ENCODE results near the gene PRKCI. TPM values are rescaled to one million over a fixed set of nuclear protein-coding genes. Genes with fewer than 3 reads are reported as not detected.

PRKCI gene
- total and polyA plus RNA-seq, 9 of the 15 experiments (the other 6 are each of a cell fraction or from before 2014, with no cell fraction given) = 10.5 to 43.2 (median 31.4) TPM

DNA sequence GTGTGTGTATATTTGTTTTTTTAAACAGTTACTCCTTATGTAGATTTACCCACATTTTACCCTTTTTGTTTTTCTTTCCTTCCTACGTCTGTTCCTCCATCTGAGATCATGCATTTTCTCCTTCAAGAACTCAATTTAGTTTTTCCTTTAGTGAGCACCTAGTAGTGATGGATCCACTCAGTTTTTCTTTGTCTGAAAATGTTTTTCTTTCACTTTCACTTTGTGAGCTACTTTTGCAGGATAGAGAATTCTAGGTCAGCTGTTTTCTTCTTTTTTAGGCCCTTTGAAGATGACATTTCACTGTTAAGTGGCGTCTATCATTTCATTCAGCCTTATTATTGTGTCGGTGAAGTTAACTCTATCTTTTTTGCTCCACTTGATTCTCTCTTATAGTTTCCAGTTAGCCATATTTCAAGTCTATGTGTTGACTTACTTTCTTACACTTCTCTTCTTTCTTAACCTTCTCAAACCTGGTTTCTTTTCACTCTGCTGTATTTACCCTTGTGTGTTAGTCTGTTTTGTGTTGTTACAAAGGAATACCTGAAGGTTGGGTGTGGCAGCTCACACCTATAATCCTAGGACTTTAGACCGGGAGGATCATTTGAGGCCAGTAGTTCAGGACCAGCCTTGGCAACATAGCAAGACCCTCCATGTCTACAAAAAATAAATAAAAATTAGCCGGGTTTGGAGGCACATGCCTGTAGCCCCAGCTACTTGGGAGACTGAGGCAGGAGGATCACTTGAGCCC lies 55.8 kb downstream of the PRKCI start:
- TF ChIP-seq CBFB (CRISPR knock-in tag; IDR thresholded peaks at IDR 0.05) (no peak), KAT2B (IDR thresholded peaks at IDR 0.05; ENCODE audit: low read depth, low read length) (no peak), CREB1 (IDR thresholded peaks at IDR 0.05) (no peak), CREB1 (CRISPR knock-in tag; IDR thresholded peaks at IDR 0.05) (no peak), SNAPC5 (CRISPR knock-in tag; IDR thresholded peaks at IDR 0.05) (no peak), CSDE1 (IDR thresholded peaks at IDR 0.05) (no peak), FOXJ3 (CRISPR knock-in tag; IDR thresholded peaks at IDR 0.05) (no peak), BRCA1 (IDR thresholded peaks at IDR 0.05) (no peak), BRCA1 (CRISPR knock-in tag; IDR thresholded peaks at IDR 0.05) (no peak), HMG20B (CRISPR knock-in tag; IDR thresholded peaks at IDR 0.05) (no peak), PHF20 (IDR thresholded peaks at IDR 0.05; ENCODE audit: partially characterized antibody) (no peak), ZNF133 (CRISPR knock-in tag; IDR thresholded peaks at IDR 0.05) (no peak), POLR2A (conservative IDR thresholded peaks at IDR 0.05) (no peak), ZFP30 (CRISPR knock-in tag; IDR thresholded peaks at IDR 0.05; ENCODE audit: borderline replicate concordance) (no peak), MAFK (IDR thresholded peaks at IDR 0.05; ENCODE audit: low read length) (no peak), HNRNPH1 (optimal IDR thresholded peaks at IDR 0.05; ENCODE audit: low read depth, low read length) (no peak), ZNF232 (CRISPR knock-in tag; IDR thresholded peaks at IDR 0.05) (no peak)
- TF ChIP-seq, protein P1, sequence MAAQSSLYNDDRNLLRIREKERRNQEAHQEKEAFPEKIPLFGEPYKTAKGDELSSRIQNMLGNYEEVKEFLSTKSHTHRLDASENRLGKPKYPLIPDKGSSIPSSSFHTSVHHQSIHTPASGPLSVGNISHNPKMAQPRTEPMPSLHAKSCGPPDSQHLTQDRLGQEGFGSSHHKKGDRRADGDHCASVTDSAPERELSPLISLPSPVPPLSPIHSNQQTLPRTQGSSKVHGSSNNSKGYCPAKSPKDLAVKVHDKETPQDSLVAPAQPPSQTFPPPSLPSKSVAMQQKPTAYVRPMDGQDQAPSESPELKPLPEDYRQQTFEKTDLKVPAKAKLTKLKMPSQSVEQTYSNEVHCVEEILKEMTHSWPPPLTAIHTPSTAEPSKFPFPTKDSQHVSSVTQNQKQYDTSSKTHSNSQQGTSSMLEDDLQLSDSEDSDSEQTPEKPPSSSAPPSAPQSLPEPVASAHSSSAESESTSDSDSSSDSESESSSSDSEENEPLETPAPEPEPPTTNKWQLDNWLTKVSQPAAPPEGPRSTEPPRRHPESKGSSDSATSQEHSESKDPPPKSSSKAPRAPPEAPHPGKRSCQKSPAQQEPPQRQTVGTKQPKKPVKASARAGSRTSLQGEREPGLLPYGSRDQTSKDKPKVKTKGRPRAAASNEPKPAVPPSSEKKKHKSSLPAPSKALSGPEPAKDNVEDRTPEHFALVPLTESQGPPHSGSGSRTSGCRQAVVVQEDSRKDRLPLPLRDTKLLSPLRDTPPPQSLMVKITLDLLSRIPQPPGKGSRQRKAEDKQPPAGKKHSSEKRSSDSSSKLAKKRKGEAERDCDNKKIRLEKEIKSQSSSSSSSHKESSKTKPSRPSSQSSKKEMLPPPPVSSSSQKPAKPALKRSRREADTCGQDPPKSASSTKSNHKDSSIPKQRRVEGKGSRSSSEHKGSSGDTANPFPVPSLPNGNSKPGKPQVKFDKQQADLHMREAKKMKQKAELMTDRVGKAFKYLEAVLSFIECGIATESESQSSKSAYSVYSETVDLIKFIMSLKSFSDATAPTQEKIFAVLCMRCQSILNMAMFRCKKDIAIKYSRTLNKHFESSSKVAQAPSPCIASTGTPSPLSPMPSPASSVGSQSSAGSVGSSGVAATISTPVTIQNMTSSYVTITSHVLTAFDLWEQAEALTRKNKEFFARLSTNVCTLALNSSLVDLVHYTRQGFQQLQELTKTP (IDR thresholded peaks at IDR 0.05; ENCODE audit: low read depth in 1 of 2, partially characterized antibody in 2 of 2) = no peak
- Histone ChIP-seq H3K79me2 (ENCODE audit: control insufficient read depth, insufficient read depth, low read length) (no peaks in the 10 kb centered on the region), H3K27me3 (ENCODE audit: control insufficient read depth in 2 of 2, insufficient read depth in 2 of 2, low read length in 2 of 2) (no peaks in the 10 kb centered on the region), H3K9me1 (ENCODE audit: control insufficient read depth, insufficient read depth, low read length) (no peaks in the 10 kb centered on the region), H3K4me3 (no peak overlapping the region), H3K27ac (ENCODE audit: extremely low read depth, low read depth, low read length) (no peak overlapping the region), H3K4me2 (ENCODE audit: insufficient read depth, low read length) (no peak overlapping the region), H3K36me3 (ENCODE audit: control insufficient read depth, insufficient read depth, low read length) (peaks cover 40% of the 10 kb centered on the region; the same call in 2 of the 3 replicates), H2AFZ (ENCODE audit: low read depth, low read length) (no peak overlapping the region), H3K9me3 (replicated peaks; ENCODE audit: control insufficient read depth, insufficient read depth, low read depth, low read length) (no peaks in the 10 kb centered on the region), H3K4me1 (replicated peaks in 1 of 2; ENCODE audit: control insufficient read depth in 2 of 2, insufficient read depth in 2 of 2, low read length in 2 of 2) (no peaks in the 10 kb centered on the region), H4K20me1 (replicated peaks; ENCODE audit: control insufficient read depth, insufficient read depth, low read length) (no peaks in the 10 kb centered on the region), H3K9ac (ENCODE audit: insufficient read depth in 1 of 2, low read depth in 2 of 2, low read length in 2 of 2) (no peak overlapping the region)
- FAIRE-seq = no peak
- no TSS peak for BruUV-seq (replicated peaks)
- in situ Hi-C loops (cut with MboI) = no loop called here
- DNase-seq (ENCODE audit: extremely low read depth in 1 of 4, low spot score in 3 of 4) = no peak
- WGBS (ENCODE audit: insufficient coverage, low coverage, missing lambda C conversion rate) = 84% methylated on average over 5 of the region's 5 CpGs
- ChIA-PET CTCF (ENCODE audit: low intra/inter-chr PET ratio) (no interaction called here), POLR2A (no interaction called here)
- ATAC-seq = no peak
- intact Hi-C loops (cut with micrococcal nuclease) = no loop called here

All from K562 (cell line).